Epithelial cell of proximal tubule (primary cell): ENCODE results near the gene CFAP57. TPM values are rescaled to one million over a fixed set of nuclear protein-coding genes. Genes with fewer than 3 reads are reported as not detected.
A peak's percentile ranks its signal among the peaks of the same experiment; 100 is the strongest.

Experiments
- DNase-seq: peaks from one replicate; pipeline ENCODE4 v3.0.0-alpha.2; 2011; ENCODE audit warnings: low read depth
- H3K4me3 ChIP-seq: 2 replicates; pipeline ENCODE4 v1.5.1; 2011; ENCODE audit warnings: low read depth, mild to moderate bottlenecking, low read length
- CTCF ChIP-seq: conservative IDR thresholded peaks from 2 replicates; pipeline ENCODE4 v1.5.1; 2012; ENCODE audit warnings: low read depth, mild to moderate bottlenecking, low read length
- total RNA-seq: library from RNA; depleted of rRNA; stranded (reverse); fragments of >200 nt; gene quantifications from 2 replicates; pipeline ENCODE4 v1.2.3, GENCODE V29; 2015

The CFAP57 gene
- total RNA-seq, 1 donor from 2014 or later, result 0.46 TPM

- peak overlapping the region; percentile 12 for H3K4me3 ChIP-seq
- DNase-seq, result no peak
- no peak for TF ChIP-seq CTCF
These were observed 98.4 kb downstream of the CFAP57 start for GRCh38 chr1:43270421-43271095.

DNA sequence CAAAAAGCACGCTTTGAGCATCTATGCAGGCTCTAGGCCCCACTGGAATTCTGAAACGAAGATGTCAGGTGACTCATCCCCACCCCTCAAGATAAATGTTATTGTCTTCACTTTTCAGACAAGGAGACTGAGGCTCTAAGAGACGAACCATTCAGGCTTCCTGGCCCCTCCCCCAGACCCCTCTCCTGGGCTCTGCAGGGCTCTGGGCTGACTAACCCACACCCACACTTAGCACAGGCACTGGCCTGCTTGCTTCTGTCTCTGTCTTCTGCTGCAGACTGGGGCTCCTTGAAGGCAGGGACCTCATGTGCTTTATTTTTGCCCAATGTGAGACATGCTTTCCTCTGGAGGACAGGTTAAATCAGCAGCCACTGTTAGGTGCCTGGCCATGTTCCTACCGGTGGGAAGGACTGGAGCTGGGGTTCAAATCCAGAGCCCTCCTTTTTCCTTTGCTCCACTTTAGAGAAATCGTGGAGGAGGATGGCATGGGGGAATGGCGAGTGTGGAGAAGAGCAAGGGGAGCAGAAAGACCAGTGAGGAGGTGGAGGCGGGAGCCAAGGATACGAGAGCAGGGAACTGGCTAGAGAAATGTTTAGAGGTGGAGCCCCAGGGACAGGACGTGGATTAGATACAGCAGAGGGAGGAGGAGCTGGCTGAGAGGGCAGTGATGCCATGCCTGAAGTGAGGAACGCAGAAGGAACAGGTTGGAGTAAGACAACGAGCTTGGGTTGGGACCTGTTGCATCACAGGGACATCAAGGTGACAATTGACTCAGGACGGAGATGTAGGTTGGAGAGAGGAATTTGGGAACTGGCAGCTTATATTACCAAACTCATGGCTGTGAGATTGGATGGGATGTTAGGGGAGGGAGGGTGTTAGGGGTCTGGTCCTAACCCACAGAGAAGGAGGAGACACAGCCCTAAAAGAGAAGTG lies 99.3 kb downstream of the CFAP57 start:
- no peak for TF ChIP-seq CTCF
- DNase-seq, result no peak
- no peak overlapping the region for H3K4me3 ChIP-seq

- DNase-seq, result no peak
- no peak overlapping the region for H3K4me3 ChIP-seq
- no peak for TF ChIP-seq CTCF
These were observed 100.0 kb downstream of the CFAP57 start for GRCh38 chr1:43272161-43272560.

- DNase-seq, result no peak
- TF ChIP-seq CTCF, result no peak
- no peak overlapping the region for H3K4me3 ChIP-seq
These were observed 100.7 kb downstream of the CFAP57 start for GRCh38 chr1:43272576-43273571.

DNA sequence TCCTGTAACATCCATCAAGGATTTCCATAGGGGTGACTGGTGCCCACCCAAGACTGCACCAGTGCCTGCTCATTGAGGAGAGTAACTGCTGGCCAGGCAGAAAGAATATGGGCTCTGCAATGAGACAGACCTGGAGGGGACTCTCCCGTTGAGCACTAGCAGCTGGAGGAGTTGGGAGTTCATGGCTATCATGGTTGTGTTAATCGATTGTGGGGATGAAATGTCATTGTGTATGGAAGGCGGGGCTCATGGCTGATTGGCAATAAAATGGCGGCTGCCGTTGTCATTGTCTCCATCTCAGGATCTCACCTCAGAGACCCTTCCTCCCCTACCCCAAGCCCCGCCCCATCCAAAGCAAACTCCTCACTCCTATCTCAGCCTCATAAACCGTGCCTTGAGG lies 101.6 kb downstream of the CFAP57 start:
- DNase-seq, result no peak
- no peak for TF ChIP-seq CTCF
- H3K4me3 ChIP-seq, result no peak overlapping the region

GRCh38 chr1:43274125-43274803 lies 102.1 kb downstream of the CFAP57 start:
- DNase-seq, result no peak
- TF ChIP-seq CTCF, result no peak

More at GRCh38 chr1:43274125-43274803, 102.1 kb downstream of the CFAP57 start:
- H3K4me3 ChIP-seq, result no peak overlapping the region
